C4-2B (cell line): ENCODE data around the gene COL15A1.

Experiments
- CTCF ChIP-seq: fragments of 450-650 bp; conservative IDR thresholded peaks from 2 replicates; pipeline ENCODE4 v1.5.1; 2017; ENCODE audit warnings: mild to moderate bottlenecking
- ZFX ChIP-seq: fragments of 450-650 bp; IDR thresholded peaks from 2 replicates; pipeline ENCODE4 v1.6.1; 2017

- TF ChIP-seq CTCF (no peak), ZFX (no peak)
These were observed 32.7 kb upstream of the COL15A1 start for GRCh38 chr9:98911042-98911441.
